WERI-Rb-1 (cell line): ENCODE data around the gene TACC3.

Experiments
- DNase-seq: peaks from one replicate; pipeline ENCODE4 v3.0.0-alpha.2; 2020
- H3K27ac ChIP-seq: fragments of 250-450 bp; sonication (Bioruptor Pico); 2 replicates; pipeline ENCODE4 v1.5.1; 2020; ENCODE audit warnings: mild to moderate bottlenecking, moderate library complexity
- H3K27me3 ChIP-seq: fragments of 250-450 bp; sonication (Bioruptor Pico); 2 replicates; pipeline ENCODE4 v1.5.1; 2021; ENCODE audit warnings: mild to moderate bottlenecking, low read depth, moderate library complexity; ENCODE audit not compliant: insufficient read depth, severe bottlenecking
- H3K36me3 ChIP-seq: fragments of 250-450 bp; sonication (Bioruptor Pico); 2 replicates; pipeline ENCODE4 v1.5.1; 2020; ENCODE audit warnings: mild to moderate bottlenecking, moderate library complexity
- H3K4me3 ChIP-seq: 2 replicates; pipeline ENCODE4 v1.5.1; 2011; ENCODE audit warnings: low read depth, mild to moderate bottlenecking, control low read depth, low read length
- H3K9me3 ChIP-seq: fragments of 250-450 bp; sonication (Bioruptor Pico); 2 replicates; pipeline ENCODE4 v1.5.1; 2021; ENCODE audit warnings: mild to moderate bottlenecking, moderate library complexity; ENCODE audit not compliant: severe bottlenecking
- CTCF ChIP-seq: IDR thresholded peaks from 2 replicates; pipeline ENCODE4 v1.5.1; 2011; ENCODE audit warnings: low read depth, mild to moderate bottlenecking, control low read depth, inconsistent platforms, low read length

The TACC3 gene

DNA sequence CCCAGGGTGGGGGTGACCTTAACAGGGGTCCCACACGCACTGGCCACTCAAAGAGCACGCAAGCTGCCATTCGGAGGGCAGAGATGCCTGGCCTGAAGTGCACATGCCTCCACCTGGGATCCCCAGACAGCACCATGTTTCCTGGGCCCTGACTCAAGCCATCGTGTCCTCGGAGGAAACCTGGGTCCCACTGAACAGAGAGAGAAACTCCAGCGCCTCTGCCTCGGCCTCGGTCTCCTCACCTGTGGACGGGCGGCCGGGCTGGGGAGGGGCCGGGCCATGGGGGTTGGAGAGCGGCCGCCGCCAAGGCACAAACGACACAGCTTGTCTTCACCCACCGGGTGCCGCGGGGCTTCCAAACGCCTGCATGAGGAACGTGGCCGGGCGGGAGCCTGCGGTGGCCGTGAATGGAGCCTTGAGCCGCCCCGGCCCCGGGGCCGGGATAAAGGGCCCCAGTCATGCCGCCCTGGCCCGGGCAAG lies 41.8 kb downstream of the TACC3 start:
- H3K9me3 ChIP-seq: no peaks in the 10 kb centered on the region
- H3K36me3 ChIP-seq: no peaks in the 10 kb centered on the region
- H3K27ac ChIP-seq: no peak overlapping the region
- DNase-seq: no peak
- H3K4me3 ChIP-seq: no peak overlapping the region
- no peak for TF ChIP-seq CTCF
- no peaks in the 10 kb centered on the region for H3K27me3 ChIP-seq

DNA sequence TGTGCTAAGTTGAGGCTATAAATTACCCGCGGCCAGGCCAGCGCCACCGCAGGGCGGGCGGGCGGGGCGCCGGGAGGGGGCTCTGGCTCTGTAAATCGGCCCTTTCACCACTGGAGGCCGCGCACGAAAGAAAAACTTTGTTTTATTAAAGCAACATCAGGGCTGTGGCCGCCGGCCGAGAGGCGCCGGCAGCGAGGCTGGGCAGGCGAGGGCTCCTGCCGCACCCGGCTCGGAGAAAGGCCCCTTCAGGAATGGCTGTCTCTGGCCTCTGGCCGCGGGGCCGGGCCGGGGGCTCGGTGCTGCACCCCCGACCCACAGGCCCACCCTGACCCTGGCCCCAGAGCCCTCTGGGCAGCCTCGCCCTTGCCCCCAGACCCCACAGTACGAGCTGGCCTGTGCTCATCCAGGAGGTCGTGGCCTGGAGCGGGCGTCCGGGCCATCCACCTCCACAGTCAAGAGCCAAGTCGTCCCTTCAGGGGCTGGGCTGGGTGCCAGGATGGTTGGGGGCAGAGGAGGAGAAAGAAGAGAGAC lies 42.3 kb downstream of the TACC3 start:
- Histone ChIP-seq H3K36me3 (no peaks in the 10 kb centered on the region), H3K27ac (no peak overlapping the region; the same call in 1 of the 2 replicates), H3K9me3 (no peaks in the 10 kb centered on the region), H3K4me3 (no peak overlapping the region), H3K27me3 (no peaks in the 10 kb centered on the region)
- no peak for DNase-seq
- no peak for TF ChIP-seq CTCF

DNA sequence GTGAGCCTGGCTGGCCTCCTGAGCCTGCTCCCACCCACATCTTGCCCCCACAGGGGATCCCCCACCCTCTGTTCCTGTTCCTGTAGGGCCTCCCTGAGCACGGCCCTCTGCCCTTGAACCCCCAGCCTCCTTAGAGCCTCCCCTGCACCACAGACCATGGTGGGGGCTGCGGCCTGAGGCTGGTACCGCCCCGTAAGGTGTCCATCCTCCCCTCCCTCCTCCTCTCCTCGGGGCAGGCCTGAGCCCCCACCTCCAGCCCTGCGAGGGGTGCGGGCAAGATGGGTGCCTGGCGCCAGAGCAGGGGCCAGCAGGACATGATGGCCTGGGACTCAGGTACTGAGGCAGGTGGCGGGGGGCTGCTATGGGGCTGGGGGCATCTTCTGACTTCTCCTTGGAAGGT lies 43.3 kb downstream of the TACC3 start:
- Histone ChIP-seq H3K27me3 (no peaks in the 10 kb centered on the region), H3K4me3 (no peak overlapping the region), H3K9me3 (no peaks in the 10 kb centered on the region), H3K27ac (no peak overlapping the region), H3K36me3 (no peaks in the 10 kb centered on the region)
- no peak for TF ChIP-seq CTCF
- no peak for DNase-seq

- Histone ChIP-seq H3K4me3 (no peak overlapping the region), H3K27me3 (no peaks in the 10 kb centered on the region), H3K36me3 (no peaks in the 10 kb centered on the region), H3K9me3 (no peaks in the 10 kb centered on the region), H3K27ac (no peak overlapping the region; the same call in 1 of the 2 replicates)
- no peak for TF ChIP-seq CTCF
- no peak for DNase-seq
These were observed 44.2 kb downstream of the TACC3 start for GRCh38 chr4:1765409-1766072.

DNA sequence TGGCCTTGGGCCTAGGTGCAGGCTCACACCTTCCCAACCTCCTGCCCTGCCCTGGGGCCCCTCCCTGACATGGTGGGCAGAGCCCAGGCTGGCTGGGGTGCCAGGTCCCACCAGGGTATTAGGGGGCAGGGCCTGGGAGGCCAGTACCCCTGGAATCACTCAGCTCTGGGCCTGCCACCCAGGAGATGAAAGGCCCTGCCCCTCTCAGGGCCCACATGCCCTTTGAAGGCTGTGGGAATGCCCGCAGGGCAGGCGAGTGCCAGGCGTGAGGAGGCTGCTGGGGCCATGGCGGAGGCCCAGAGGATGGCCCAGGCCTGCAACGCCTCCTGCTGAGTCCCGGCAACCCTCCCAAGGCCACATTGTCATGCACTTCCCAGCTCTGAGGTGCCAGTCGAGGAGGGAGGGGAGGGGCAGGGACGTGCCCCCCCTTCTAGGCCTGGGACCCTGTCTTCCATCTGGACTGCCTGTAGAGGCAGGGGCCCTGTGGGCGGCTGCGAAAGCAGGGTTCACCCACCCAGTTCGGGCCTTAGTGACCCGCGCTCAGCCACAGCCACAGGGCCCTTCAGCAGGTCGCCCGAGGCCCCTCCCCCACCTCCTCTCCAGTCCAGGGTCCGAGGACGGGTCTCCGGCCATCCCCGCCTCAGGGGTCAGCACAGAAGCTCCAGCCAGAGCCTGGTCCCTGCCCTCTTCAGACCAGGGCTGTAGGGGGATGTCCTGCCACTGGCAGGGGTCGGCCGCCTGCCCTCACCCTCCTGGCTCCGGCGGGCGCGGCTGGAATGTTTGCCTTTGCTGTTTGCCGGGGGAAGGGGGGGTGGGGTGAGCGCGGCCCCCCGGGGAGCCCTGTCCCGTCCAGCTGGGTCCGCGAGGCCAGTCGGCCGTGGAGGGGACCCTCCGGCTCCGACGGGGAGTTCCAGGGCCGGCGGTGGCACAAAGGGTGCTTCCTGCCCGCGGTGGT lies 45.1 kb downstream of the TACC3 start:
- peak; percentile 56 for DNase-seq
- no peaks in the 10 kb centered on the region for H3K27me3 ChIP-seq
- no peaks in the 10 kb centered on the region for H3K9me3 ChIP-seq
- peak overlapping the region; percentile 75 for H3K27ac ChIP-seq
- TF ChIP-seq CTCF: no peak
- peak overlapping the region; percentile 25 for H3K4me3 ChIP-seq
- H3K36me3 ChIP-seq: no peaks in the 10 kb centered on the region
